Skeletal muscle satellite cell (primary cell): ENCODE data around the gene IRX4.

Experiments used
- H3K27me3 ChIP-seq: 2 replicates; pipeline ENCODE4 v1.7.0; 2013; ENCODE audit warnings: low read length; ENCODE audit not compliant: control insufficient read depth, insufficient read depth
- H3K36me3 ChIP-seq: 2 replicates; pipeline ENCODE4 v1.7.0; 2013; ENCODE audit warnings: mild to moderate bottlenecking, control low read depth, low read length; ENCODE audit not compliant: insufficient read depth
- H3K4me1 ChIP-seq: 2 replicates; pipeline ENCODE4 v1.7.0; 2013; ENCODE audit warnings: low read length; ENCODE audit not compliant: control insufficient read depth, insufficient read depth
- H3K4me2 ChIP-seq: 2 replicates; pipeline ENCODE4 v1.7.0; 2013; ENCODE audit warnings: mild to moderate bottlenecking, low read length
- H3K4me3 ChIP-seq: 2 replicates; pipeline ENCODE4 v1.7.0; 2013; ENCODE audit warnings: low read length
- H3K9ac ChIP-seq: 2 replicates; pipeline ENCODE4 v1.7.0; 2013; ENCODE audit warnings: mild to moderate bottlenecking, low read depth, low read length, moderate library complexity
- H3K9me3 ChIP-seq: replicated peaks from 2 replicates; pipeline ENCODE4 v1.7.0; 2013; ENCODE audit warnings: mild to moderate bottlenecking, control low read depth, low read length

The IRX4 gene

GRCh38 chr5:1836176-1836890 is 46.4 kb downstream of the IRX4 start:
- Histone ChIP-seq H3K9ac (no peak overlapping the region), H3K27me3 (peaks cover 30% of the 10 kb centered on the region), H3K36me3 (no peaks in the 10 kb centered on the region), H3K4me2 (no peak overlapping the region), H3K4me3 (no peak overlapping the region), H3K4me1 (no peaks in the 10 kb centered on the region), H3K9me3 (no peaks in the 10 kb centered on the region)

DNA sequence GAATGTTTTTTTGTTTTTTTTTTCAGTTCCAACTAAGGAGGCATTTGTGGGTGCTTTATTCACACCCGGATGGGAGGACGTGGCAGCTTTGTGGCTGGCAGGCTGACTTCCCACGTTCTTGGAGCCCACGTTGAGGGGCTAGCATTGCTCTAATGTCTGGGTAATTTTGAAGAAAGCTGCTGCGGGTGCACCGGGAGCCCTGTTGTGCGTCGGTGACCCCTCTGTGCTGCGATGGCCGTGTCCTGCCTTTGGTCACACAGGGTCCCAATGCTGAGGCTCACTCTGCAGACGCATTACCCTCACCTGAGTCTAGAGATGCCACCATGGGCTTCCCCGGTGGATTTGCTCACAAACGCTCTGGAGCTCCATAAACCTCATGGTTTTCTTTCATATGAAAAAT is 47.3 kb downstream of the IRX4 start:
- no peak overlapping the region for H3K9ac ChIP-seq
- H3K4me3 ChIP-seq, result no peak overlapping the region
- no peak overlapping the region for H3K4me2 ChIP-seq
- no peaks in the 10 kb centered on the region for H3K9me3 ChIP-seq
- H3K27me3 ChIP-seq, result peaks cover 27% of the 10 kb centered on the region
- no peaks in the 10 kb centered on the region for H3K4me1 ChIP-seq
- no peaks in the 10 kb centered on the region for H3K36me3 ChIP-seq

GRCh38 chr5:1834721-1835429 is 47.9 kb downstream of the IRX4 start:
- Histone ChIP-seq H3K27me3 (peaks cover 27% of the 10 kb centered on the region), H3K9me3 (no peaks in the 10 kb centered on the region), H3K4me2 (no peak overlapping the region), H3K36me3 (no peaks in the 10 kb centered on the region), H3K4me3 (no peak overlapping the region), H3K9ac (no peak overlapping the region), H3K4me1 (no peaks in the 10 kb centered on the region)

DNA sequence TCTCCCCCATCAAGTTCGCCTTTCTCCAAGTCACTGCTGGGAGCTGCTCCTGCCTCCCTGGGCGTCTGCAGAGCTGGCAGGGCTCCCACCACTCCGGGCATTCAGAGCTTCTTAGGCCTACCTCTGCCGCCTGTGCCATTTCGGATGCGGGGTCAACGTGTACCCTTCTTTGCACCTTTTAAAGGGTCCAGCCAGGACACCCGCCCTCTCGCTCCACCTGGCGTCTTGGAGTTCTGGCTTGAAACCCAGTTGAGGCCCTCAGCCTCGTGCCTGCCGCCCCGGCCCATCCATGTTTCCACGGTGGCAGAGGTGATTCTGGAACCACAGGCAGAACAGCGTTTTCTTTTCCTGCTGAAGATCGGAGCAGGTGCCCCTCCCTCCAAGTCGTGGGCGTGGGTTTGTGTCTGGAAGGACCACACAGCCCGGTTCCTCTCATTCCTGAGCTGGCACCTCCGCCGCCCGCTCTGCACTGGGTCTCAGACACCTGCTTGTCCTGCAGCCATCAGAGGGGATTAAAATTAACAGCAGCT is 48.6 kb downstream of the IRX4 start:
- Histone ChIP-seq H3K4me1 (no peaks in the 10 kb centered on the region), H3K4me2 (no peak overlapping the region), H3K9ac (no peak overlapping the region), H3K9me3 (no peaks in the 10 kb centered on the region), H3K36me3 (no peaks in the 10 kb centered on the region), H3K4me3 (no peak overlapping the region), H3K27me3 (peaks cover 21% of the 10 kb centered on the region)

- no peak overlapping the region for H3K9ac ChIP-seq
Observed at GRCh38 chr5:1833264-1834021, 49.3 kb downstream of the IRX4 start.

DNA sequence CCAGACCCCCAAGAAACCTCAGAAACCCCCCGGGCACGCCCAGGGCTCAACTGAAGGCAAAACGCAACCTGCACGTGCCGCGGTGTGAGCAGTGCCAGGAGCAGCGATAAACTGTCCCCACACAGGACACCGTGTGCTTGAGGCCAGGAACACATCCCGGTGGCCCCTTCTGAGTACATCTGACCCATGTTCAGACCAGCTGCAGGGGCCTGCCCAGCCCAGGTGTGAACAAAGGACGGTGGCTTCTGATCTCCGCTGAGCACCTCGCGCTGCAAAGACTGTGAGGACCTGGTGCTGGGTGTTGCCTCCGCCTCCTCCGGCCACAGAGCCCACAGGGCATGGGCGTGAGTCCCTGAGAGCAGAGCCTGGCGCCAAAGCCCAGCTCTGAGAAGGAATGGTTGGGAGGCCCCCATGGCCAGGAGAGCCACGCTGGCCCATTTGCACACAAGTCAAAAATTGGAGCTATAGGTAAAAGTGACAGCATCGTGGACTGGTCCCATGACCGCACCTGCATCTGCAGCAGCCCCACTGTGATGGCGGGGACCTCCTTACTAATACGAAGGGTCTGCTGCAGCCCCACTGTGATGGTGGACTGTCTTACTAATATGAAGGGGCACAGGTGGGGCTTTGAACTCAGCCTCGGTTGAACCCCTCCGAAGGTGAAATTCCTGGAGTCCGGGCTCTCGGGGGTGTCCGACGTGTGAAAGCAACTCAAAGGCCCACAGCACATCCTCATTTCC is 50.0 kb downstream of the IRX4 start:
- H3K4me2 ChIP-seq, result no peak overlapping the region
- no peak overlapping the region for H3K4me3 ChIP-seq
- no peaks in the 10 kb centered on the region for H3K9me3 ChIP-seq
- no peaks in the 10 kb centered on the region for H3K36me3 ChIP-seq
- no peak overlapping the region for H3K9ac ChIP-seq
- H3K27me3 ChIP-seq, result peaks cover 9% of the 10 kb centered on the region
- H3K4me1 ChIP-seq, result no peaks in the 10 kb centered on the region

More at GRCh38 chr5:1833264-1834021, 49.3 kb downstream of the IRX4 start:
- no peak overlapping the region for H3K4me2 ChIP-seq
- H3K4me3 ChIP-seq, result no peak overlapping the region
- no peaks in the 10 kb centered on the region for H3K9me3 ChIP-seq
- H3K4me1 ChIP-seq, result no peaks in the 10 kb centered on the region
- peaks cover 15% of the 10 kb centered on the region for H3K27me3 ChIP-seq
- H3K36me3 ChIP-seq, result no peaks in the 10 kb centered on the region

DNA sequence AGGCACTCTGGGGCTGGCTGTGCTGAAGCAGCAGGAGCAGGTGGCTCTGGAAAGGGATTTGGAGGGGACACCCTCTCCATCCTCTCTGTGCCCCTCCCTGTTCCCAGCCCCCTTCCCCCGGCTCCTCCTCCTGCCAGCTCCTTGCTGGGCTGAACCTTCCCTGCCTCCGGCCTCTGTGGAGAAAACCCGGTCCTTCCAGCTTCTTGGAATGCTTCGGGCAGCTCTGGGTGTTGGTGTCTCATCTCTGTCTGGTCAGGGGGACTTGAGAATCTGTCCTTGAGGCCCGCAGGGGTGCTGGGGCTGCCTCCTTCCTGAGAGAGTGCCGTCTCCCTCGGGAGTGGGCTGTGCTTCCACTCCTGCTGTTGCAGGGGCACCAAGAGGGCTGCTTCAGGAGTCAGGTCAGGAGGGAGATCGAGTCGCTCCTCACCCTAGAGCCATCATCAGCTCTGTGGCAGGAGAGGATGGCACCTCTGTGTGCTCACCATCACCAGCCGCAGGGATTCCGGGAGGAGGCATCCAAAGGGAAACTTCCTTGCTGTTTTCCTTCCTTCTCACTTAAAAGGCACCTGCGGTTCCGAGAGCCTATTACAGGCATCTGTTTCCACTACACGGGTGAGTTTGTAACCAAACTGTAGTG is 50.9 kb downstream of the IRX4 start:
- no peaks in the 10 kb centered on the region for H3K4me1 ChIP-seq
- H3K4me2 ChIP-seq, result no peak overlapping the region
- no peaks in the 10 kb centered on the region for H3K36me3 ChIP-seq
- H3K27me3 ChIP-seq, result peaks cover 9% of the 10 kb centered on the region
- H3K4me3 ChIP-seq, result no peak overlapping the region
- H3K9me3 ChIP-seq, result no peaks in the 10 kb centered on the region
- H3K9ac ChIP-seq, result no peak overlapping the region

DNA sequence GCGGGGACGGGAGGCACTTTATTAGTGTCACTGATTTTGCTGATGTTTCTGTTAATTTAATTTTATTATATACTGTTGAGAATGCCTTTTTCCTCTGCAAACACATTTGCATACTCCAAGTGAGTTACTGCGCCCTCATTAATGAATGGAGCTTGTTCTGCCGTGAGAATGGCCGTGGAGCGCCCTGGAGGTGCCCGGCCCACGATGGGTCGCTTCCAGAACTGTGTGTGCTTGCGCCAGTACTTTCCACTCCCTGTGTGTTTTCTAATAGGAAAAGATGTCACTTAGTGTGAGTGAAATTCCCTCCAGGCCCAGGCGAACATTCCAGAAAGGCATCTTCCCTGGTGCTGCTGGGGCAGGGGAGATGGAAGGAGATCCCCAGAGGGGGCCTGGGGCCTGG is 51.5 kb downstream of the IRX4 start:
- H3K4me1 ChIP-seq, result no peaks in the 10 kb centered on the region
- no peak overlapping the region for H3K9ac ChIP-seq
- no peak overlapping the region for H3K4me3 ChIP-seq
- no peaks in the 10 kb centered on the region for H3K36me3 ChIP-seq
- no peaks in the 10 kb centered on the region for H3K9me3 ChIP-seq
- no peak overlapping the region for H3K4me2 ChIP-seq
- peaks cover 9% of the 10 kb centered on the region for H3K27me3 ChIP-seq

DNA sequence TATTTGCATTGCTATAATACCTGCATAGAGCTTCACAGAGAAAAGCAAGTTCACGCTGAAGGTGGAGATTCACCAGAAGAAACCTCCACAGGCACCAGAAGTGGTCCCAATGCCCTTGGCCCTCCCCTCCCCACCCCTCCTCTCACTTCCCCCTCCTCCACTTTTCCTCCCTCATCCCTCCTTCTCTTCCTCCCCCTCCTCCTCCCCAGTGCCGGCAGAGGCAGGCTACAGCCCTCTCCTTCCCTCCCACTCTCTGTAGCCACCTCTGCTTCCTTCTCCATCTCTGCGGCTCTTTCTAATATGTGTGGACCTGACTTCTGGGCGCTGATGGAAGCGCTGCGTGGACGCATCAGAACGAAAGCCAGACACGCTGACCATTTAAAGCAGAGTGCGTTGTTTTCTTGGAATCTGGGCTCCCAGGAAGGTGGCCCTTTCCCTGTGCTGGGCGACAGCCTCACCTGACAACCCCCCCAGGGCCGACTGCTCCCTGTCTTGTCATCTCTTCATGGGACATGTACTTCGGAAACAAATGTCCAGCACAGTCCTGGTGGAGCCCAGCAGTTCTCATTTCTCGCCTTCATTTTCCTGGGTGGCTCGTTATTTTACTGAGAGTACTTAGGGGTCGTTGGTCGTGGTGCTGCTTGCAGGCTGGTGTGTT is 52.0 kb downstream of the IRX4 start:
- H3K4me3 ChIP-seq, result no peak overlapping the region
- H3K4me2 ChIP-seq, result no peak overlapping the region
- H3K9ac ChIP-seq, result no peak overlapping the region
- H3K36me3 ChIP-seq, result peaks cover 2% of the 10 kb centered on the region
- peaks cover 9% of the 10 kb centered on the region for H3K27me3 ChIP-seq
- no peaks in the 10 kb centered on the region for H3K9me3 ChIP-seq
- no peaks in the 10 kb centered on the region for H3K4me1 ChIP-seq

DNA sequence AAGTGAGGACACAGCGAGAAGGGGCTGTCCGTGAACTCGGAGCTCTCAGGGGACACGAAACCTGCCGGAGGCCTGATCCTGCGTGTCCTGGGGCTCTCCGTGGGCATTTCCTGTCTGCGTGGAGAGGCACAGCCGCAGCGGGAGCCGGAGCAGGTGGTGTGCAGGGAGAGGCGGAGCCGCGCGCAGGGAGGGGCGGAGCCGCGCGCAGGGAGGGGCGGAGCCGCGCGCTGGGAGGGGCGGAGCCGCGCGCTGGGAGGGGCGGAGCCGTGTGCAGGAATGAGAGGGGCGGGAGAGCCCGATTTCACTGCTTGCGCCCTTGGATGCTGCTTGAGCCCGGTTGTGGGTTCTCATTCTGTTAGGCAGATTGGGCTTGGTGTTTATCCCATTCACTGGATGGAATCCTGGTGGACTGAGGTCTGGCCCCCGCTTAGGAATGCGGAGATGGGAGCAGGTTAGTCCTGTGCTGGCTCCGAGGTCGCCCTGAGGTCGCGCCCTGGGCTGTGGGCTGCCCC is 54.8 kb downstream of the IRX4 start:
- Histone ChIP-seq H3K36me3 (peaks cover 8% of the 10 kb centered on the region), H3K27me3 (no peaks in the 10 kb centered on the region), H3K9ac (no peak overlapping the region), H3K9me3 (no peaks in the 10 kb centered on the region), H3K4me2 (peak overlapping the region; percentile 20), H3K4me1 (no peaks in the 10 kb centered on the region), H3K4me3 (no peak overlapping the region)
